GM12891 (cell line): ENCODE results near the gene ZNF664.

Source experiments
- PAX5 ChIP-seq: IDR thresholded peaks from 2 replicates; pipeline ENCODE4 v1.6.1; 2011; ENCODE audit warnings: low read length, moderate library complexity, mild to moderate bottlenecking; ENCODE audit not compliant: insufficient read depth, severe bottlenecking
- POLR2A ChIP-seq: IDR thresholded peaks from 2 replicates; pipeline ENCODE4 v1.6.1; 2011; ENCODE audit warnings: low read depth, low read length, control low read depth
- POLR2AphosphoS5 ChIP-seq: IDR thresholded peaks from 2 replicates; pipeline ENCODE4 v1.6.1; 2011; ENCODE audit warnings: low read depth, low read length, control low read depth
- POU2F2 ChIP-seq: IDR thresholded peaks from 2 replicates; pipeline ENCODE4 v1.6.1; 2011; ENCODE audit warnings: low read depth, mild to moderate bottlenecking, control low read depth, low read length, moderate library complexity
- SPI1 ChIP-seq: IDR thresholded peaks from 2 replicates; pipeline ENCODE4 v1.6.1; 2011; ENCODE audit warnings: low read depth, low read length, control low read depth
- TAF1 ChIP-seq: IDR thresholded peaks from 2 replicates; pipeline ENCODE4 v1.6.1; 2011; ENCODE audit warnings: low read depth, low read length, control low read depth

DNA sequence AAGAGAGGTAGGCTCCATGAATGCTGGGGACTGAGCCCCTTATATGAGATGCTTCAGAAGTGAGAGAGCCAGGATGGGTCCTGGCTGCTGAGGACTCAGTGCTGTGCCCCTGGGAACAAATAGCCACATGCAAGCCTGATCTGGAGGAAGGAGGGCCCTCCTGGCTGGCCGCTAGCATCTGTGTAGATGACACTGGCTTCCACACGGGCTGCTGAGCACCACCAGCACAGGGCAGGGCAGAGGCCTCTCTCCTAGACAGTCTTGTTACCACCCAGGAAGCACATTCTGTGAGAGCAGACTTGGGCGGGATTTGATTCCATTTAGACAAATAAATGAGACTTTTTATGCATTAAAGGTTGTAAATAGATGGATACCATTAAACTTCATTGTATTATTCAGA lies 48.0 kb downstream of the ZNF664 start:
- TF ChIP-seq POLR2A (no peak), TAF1 (no peak), POLR2AphosphoS5 (no peak), SPI1 (no peak), POU2F2 (no peak), PAX5 (no peak)
